ENCODE measurements around the gene RNF130.

DNA sequence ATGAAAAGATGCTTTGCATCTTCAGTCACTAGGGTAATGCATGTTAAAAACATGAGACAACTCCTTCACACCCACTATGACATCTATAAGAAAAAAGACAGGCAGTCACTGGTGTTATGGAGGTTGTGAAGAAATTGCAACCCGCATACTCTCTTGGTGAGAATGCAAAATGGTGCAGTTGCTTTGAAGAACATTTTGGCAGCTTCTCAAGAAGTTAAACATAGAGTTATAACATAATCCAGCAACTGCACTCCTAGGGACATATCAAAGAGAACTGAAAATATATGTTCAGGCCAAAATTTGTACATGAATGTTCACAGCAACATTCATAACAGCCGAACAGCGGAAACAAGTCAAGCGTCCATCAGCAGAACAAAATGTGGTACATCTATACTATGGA lies 117.6 kb downstream of the RNF130 start:
- TF ChIP-seq CTCF (IDR thresholded peaks at IDR 0.05) (no peak), POLR2A (IDR thresholded peaks at IDR 0.05) (no peak)
